Gastroesophageal sphincter (tissue), 3 donors: ENCODE results near the gene ZNF526.

ENCODE experiments used
- CTCF ChIP-seq, 4 experiments: fragments of 200-600 bp in 2 of 4; fragments of 450-650 bp in 2 of 4; sonication (generic) in 1 of 4; IDR thresholded peaks; one replicate each; pipeline ENCODE4 v1.5.1; 2017 to 2019; ENCODE audit warnings: antibody characterized with exemption in 4 of 4, mild to moderate bottlenecking in 2 of 4, moderate library complexity in 2 of 4
- EP300 ChIP-seq: sonication (generic); formaldehyde crosslinking; IDR thresholded peaks from one replicate; pipeline ENCODE4 v1.6.1; 2017; ENCODE audit warnings: antibody characterized with exemption, mild to moderate bottlenecking
- POLR2A ChIP-seq, 2 donors: fragments of 450-650 bp; IDR thresholded peaks; one replicate each; pipeline ENCODE4 v1.6.1; 2017; ENCODE audit warnings: antibody characterized with exemption in 2 of 2, mild to moderate bottlenecking in 2 of 2, moderate library complexity in 1 of 2
- POLR2AphosphoS5 ChIP-seq: sonication (generic); formaldehyde crosslinking; IDR thresholded peaks from one replicate; pipeline ENCODE4 v1.6.1; 2017; ENCODE audit warnings: antibody characterized with exemption

- TF ChIP-seq EP300 = no peak
- TF ChIP-seq CTCF (IDR thresholded peaks at IDR 0.05) = no peak
- no peak for TF ChIP-seq POLR2AphosphoS5
- TF ChIP-seq POLR2A (IDR thresholded peaks at IDR 0.05) = no peak
Measured at GRCh38 chr19:42189133-42189532, 31.0 kb upstream of the ZNF526 start.
